ENCODE results near the gene DSE. TPM values are rescaled to one million over a fixed set of nuclear protein-coding genes. Genes with fewer than 3 reads are reported as not detected.

DSE gene
- total RNA-seq, 4 donors from 2014 or later: 3.8 to 16.7 (median 9.2) TPM

DNA sequence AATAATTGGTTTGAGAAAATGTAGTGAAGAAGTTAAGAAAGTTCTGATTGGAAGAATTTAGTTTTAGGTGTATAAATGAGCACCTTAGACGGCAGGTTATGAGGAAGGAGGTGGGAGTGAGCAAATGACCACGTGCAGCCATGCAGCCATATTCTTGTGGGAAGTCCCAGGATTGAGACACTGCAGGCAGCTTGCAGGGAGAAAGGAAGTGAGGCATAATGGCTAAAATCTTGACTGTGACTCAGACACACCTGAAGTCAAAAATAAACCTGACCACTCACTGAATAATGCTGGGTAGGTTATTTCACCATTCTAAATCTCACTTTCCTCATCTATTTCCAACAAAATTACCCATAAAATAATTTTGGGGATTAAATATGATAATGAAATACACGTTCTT, 16.6 kb downstream of the DSE start:
- H3K9me3 ChIP-seq: no peaks in the 10 kb centered on the region
- 57 to 63% methylated on average over 3 of the region's 3 CpGs for WGBS, 2 donors (ENCODE audit: low coverage in 1 of 2)
- no peak overlapping the region for H3K4me3 ChIP-seq
- in situ Hi-C loops (cut with MboI; ENCODE audit: low pct_ligation_motif_present in 1 of 4, low pct_unique_long_range_greater_than_20kb in 1 of 4, low sequenced_read_pairs in 3 of 4) (no loop called here), intact Hi-C loops (cut with DNase I; ENCODE audit: low total_unique reads) (no loop called here)
- peak overlapping the region in 1 of 4 donors; percentile 32 for H3K27ac ChIP-seq
- TF ChIP-seq, protein P1, sequence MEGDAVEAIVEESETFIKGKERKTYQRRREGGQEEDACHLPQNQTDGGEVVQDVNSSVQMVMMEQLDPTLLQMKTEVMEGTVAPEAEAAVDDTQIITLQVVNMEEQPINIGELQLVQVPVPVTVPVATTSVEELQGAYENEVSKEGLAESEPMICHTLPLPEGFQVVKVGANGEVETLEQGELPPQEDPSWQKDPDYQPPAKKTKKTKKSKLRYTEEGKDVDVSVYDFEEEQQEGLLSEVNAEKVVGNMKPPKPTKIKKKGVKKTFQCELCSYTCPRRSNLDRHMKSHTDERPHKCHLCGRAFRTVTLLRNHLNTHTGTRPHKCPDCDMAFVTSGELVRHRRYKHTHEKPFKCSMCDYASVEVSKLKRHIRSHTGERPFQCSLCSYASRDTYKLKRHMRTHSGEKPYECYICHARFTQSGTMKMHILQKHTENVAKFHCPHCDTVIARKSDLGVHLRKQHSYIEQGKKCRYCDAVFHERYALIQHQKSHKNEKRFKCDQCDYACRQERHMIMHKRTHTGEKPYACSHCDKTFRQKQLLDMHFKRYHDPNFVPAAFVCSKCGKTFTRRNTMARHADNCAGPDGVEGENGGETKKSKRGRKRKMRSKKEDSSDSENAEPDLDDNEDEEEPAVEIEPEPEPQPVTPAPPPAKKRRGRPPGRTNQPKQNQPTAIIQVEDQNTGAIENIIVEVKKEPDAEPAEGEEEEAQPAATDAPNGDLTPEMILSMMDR (IDR thresholded peaks at IDR 0.05): no peak
- no peak for TF ChIP-seq POLR2AphosphoS5 (IDR thresholded peaks at IDR 0.05)
- TF ChIP-seq EP300 (IDR thresholded peaks at IDR 0.05; ENCODE audit: low read depth): no peak
- no peak for TF ChIP-seq POLR2A (IDR thresholded peaks at IDR 0.05)
- no peaks in the 10 kb centered on the region for H3K36me3 ChIP-seq
- no peak for DNase-seq
- H3K4me1 ChIP-seq: peaks cover 0 to 39% (median 7%) of the 10 kb centered on the region in 4 donors
- H3K27me3 ChIP-seq: no peaks in the 10 kb centered on the region

DNA sequence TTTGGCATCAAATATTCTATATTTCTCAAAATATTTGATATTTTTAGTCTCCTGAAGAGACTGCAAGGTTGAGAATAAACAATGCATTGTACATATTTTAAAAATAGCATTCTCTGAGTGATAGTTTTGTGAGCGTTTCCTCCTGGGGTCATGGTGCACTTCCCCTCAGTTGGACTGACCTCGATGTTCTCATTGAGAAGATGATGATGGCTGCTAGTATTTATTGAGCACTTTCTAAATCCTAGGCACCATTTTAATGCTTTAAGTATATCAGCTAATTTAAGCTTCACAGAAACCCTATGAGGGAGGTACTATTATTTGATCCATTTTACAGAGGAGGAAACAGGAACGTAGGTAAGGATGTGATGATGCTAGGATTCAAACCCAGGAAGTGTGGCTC, 18.2 kb downstream of the DSE start:
- intact Hi-C loops (cut with DNase I; ENCODE audit: low total_unique reads): no loop called here
- no peak overlapping the region for H3K27ac ChIP-seq
- TF ChIP-seq, protein P1 (IDR thresholded peaks at IDR 0.05): no peak
- TF ChIP-seq POLR2AphosphoS5 (IDR thresholded peaks at IDR 0.05) (no peak), POLR2A (IDR thresholded peaks at IDR 0.05) (no peak), EP300 (IDR thresholded peaks at IDR 0.05; ENCODE audit: low read depth) (no peak)
- in situ Hi-C loops (cut with MboI; ENCODE audit: low pct_ligation_motif_present in 1 of 4, low pct_unique_long_range_greater_than_20kb in 1 of 4, low sequenced_read_pairs in 3 of 4): no loop called here
- H3K27me3 ChIP-seq: no peaks in the 10 kb centered on the region
- no peaks in the 10 kb centered on the region for H3K9me3 ChIP-seq
- no peaks in the 10 kb centered on the region for H3K36me3 ChIP-seq
- 69 to 80% methylated on average over 1 to 3 of the region's 3 CpGs for WGBS, 2 donors (ENCODE audit: low coverage in 1 of 2)
- DNase-seq: no peak
- H3K4me1 ChIP-seq: peaks cover 0 to 38% (median 7%) of the 10 kb centered on the region in 4 donors
- no peak overlapping the region for H3K4me3 ChIP-seq

DNA sequence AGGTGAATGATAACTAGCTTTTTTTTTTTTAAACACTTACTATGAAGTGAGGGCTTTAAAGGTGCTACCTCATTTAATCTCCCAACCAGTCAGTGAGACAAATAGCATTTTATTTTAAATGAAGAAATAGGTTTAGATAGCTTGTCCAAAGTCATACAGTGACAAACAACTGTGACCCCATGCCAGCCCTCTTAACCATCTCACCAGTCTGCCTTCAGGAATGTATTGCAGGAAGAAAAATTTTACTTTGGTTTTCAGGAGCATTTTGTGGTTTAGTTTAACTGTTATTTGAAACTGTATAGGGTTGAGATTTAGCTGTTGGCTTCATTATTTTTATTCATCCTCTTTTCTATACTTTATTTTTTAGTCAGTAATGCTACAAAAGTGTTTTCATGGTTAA, 18.6 kb downstream of the DSE start:
- Histone ChIP-seq H3K27ac (no peak overlapping the region), H3K4me3 (no peak overlapping the region), H3K36me3 (no peaks in the 10 kb centered on the region), H3K4me1 (peaks cover 0 to 38% (median 7%) of the 10 kb centered on the region in 4 donors), H3K27me3 (no peaks in the 10 kb centered on the region), H3K9me3 (no peaks in the 10 kb centered on the region)
- TF ChIP-seq EP300 (IDR thresholded peaks at IDR 0.05; ENCODE audit: low read depth) (no peak), POLR2A (IDR thresholded peaks at IDR 0.05) (no peak), POLR2AphosphoS5 (IDR thresholded peaks at IDR 0.05) (no peak)
- TF ChIP-seq, protein P1 (IDR thresholded peaks at IDR 0.05): no peak
- no peak for DNase-seq
- intact Hi-C loops (cut with DNase I; ENCODE audit: low total_unique reads) (no loop called here), in situ Hi-C loops (cut with MboI; ENCODE audit: low pct_ligation_motif_present in 1 of 4, low pct_unique_long_range_greater_than_20kb in 1 of 4, low sequenced_read_pairs in 3 of 4) (no loop called here)

DNA sequence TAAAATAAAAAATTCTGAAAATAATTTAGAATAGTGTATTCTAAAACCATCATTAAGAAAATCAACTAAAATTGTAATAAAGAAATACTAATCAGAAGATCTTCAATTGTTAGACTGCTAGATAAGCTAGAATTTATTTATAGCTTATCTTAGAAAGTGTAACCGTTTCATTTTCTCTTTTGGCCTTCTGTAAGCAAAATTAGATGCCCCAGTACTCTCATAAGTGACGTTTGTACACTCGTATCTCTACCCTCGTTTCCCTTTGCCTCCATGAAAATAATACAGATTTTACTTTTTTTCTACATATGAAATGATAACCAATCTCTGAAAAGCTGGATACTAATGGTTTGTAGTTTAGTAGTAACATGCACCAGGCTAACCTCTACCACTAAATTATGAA, 19.8 kb downstream of the DSE start:
- Histone ChIP-seq H3K36me3 (no peaks in the 10 kb centered on the region), H3K27ac (no peak overlapping the region), H3K4me3 (no peak overlapping the region), H3K9me3 (no peaks in the 10 kb centered on the region), H3K4me1 (peaks cover 0 to 29% (median 4%) of the 10 kb centered on the region in 4 donors), H3K27me3 (no peaks in the 10 kb centered on the region)
- WGBS, 2 donors (ENCODE audit: low coverage in 1 of 2): 15 to 48% methylated on average over 1 to 4 of the region's 4 CpGs
- TF ChIP-seq POLR2A (IDR thresholded peaks at IDR 0.05) (no peak), EP300 (IDR thresholded peaks at IDR 0.05; ENCODE audit: low read depth) (no peak), POLR2AphosphoS5 (IDR thresholded peaks at IDR 0.05) (no peak)
- TF ChIP-seq, protein P1 (IDR thresholded peaks at IDR 0.05): no peak
- intact Hi-C loops (cut with DNase I; ENCODE audit: low total_unique reads): no loop called here
- in situ Hi-C loops (cut with MboI; ENCODE audit: low pct_ligation_motif_present in 1 of 4, low pct_unique_long_range_greater_than_20kb in 1 of 4, low sequenced_read_pairs in 3 of 4): no loop called here
- no peak for DNase-seq
